PC-9 (cell line): ENCODE results near the gene CA7.

Source experiments
- CTCF ChIP-seq: fragments of 200-600 bp; sonication (generic); conservative IDR thresholded peaks from 2 replicates; pipeline ENCODE4 v1.6.1; 2017; ENCODE audit warnings: mixed run types, antibody characterized with exemption, mild to moderate bottlenecking, moderate library complexity
- EZH2 ChIP-seq: fragments of 200-600 bp; sonication (generic); IDR thresholded peaks from 2 replicates; pipeline ENCODE4 v1.8.0; 2017; ENCODE audit warnings: antibody characterized with exemption, low read depth

GRCh38 chr16:66844009-66844341 lies 239 bp upstream of the CA7 start:
- TF ChIP-seq CTCF (no peak), EZH2 (no peak)
